Skin of body (tissue), 2 donors: ENCODE measurements around the gene TAF11. TPM values are rescaled to one million over a fixed set of nuclear protein-coding genes. Genes with fewer than 3 reads are reported as not detected.
"Not testable (repeated sequence)": the region's sequence is repeated elsewhere in the genome, so short reads cannot be mapped to it uniquely, and the experiment has no call there.

Experiments used
- DNase-seq: peaks from one replicate; lab custom pipeline; 2025; lab: John Stamatoyannopoulos, UW
- total RNA-seq: library from RNA; depleted of rRNA; stranded (reverse); fragments of >200 nt; gene quantifications from one replicate; pipeline ENCODE4 v1.2.3, GENCODE V29; 2014

The TAF11 gene, protein sequence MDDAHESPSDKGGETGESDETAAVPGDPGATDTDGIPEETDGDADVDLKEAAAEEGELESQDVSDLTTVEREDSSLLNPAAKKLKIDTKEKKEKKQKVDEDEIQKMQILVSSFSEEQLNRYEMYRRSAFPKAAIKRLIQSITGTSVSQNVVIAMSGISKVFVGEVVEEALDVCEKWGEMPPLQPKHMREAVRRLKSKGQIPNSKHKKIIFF
- total RNA-seq, result 22.2 TPM

DNA sequence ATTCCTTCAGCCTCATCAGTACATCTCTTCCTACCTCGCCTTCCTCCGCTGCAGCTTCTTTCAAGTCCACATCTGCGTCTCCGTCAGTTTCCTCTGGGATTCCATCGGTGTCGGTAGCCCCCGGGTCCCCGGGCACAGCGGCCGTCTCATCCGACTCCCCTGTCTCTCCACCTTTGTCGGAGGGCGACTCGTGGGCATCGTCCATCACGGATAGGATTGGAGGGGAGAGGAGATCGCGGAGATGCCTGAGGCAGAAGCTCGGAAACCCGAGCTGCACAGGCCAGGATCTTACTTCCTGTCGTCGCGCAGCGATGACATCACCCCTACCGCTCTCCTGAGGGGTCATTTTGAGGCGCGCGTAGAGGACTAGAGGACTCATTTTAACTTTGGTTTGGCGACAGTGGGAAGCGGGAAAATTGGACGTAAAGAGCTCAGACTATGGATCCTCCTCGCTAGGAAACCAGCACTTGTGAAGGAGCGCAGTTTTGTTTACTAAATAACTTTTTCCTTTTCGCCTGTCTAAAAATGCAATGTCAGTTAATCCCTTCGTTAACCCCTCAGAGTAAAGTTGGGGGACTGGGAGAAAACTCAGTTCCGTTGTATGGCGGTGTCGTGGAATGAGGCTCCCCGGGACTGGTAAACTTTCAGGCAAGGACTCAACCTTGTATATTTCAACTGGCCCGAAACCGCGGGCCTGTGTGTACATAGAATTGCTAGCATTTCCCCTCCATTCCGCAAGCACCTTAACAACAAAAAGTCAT lies at the start of gene TAF11:
Gene TAF11 (minus strand): TSS at position 290 of the 761 bp plus-strand sequence. CDS start 85 bp downstream, at position 205.
- DNase-seq, result peak; percentile 94

DNA sequence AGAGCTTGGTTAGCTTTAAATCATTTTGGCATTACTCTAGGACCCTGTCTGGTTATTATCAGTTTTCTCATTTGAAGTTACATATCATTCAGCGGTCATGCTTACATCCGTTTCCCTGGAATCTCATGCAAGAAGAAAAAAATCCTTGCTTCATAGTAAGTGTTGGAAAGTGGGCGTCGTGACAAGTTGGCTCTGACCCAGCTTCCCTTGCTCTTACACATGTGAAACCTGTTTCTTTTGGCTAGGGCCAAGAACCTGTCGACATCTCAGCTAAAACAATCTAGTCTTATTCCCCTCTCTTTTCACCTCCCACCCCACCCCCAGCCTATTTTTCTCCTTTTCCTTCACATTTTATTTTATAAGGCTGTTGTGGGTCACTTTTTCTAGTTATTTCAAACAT lies 46.7 kb upstream of the TAF11 start:
- DNase-seq, result peak; percentile 48

DNA sequence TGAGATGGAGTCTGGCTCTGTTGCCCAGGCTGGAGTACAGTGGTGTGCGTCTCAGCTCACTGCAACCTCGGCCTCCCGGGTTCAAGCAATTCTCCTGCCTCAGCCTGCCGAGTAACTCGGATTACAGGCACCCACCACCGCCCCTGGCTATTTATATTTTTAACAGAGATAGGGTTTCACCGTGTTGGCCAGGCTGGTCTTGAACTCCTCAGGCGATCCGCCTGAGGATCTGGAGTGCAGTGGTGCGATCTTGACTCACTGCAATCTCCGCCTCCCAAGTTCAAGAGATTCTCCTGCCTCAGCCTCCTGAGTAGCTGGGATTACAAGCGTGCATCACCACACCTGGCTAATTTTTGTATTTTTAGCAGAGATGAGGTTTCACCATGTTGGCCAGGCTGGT lies 44.4 kb upstream of the TAF11 start:
- not testable (repeated sequence) for DNase-seq

DNA sequence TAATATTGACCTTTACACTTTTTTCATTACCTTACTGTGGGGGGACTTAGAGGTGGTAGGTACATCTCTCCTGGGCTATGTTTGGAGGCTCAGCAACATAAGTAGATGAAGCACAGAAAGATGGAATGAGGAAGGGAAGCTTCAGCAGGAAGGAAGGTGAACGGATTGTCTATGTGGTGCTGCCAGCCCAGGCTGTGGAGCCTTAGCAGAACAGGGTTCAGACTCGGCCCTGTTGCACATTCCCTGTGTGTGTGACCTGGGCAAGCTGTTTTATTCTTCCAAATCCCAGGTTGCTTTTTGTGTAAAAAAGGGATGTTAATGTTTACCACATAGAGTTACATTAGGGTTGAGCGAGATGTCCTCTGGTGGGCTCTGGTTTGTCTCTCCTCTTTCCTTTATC lies 42.4 kb upstream of the TAF11 start:
- no peak for DNase-seq

DNA sequence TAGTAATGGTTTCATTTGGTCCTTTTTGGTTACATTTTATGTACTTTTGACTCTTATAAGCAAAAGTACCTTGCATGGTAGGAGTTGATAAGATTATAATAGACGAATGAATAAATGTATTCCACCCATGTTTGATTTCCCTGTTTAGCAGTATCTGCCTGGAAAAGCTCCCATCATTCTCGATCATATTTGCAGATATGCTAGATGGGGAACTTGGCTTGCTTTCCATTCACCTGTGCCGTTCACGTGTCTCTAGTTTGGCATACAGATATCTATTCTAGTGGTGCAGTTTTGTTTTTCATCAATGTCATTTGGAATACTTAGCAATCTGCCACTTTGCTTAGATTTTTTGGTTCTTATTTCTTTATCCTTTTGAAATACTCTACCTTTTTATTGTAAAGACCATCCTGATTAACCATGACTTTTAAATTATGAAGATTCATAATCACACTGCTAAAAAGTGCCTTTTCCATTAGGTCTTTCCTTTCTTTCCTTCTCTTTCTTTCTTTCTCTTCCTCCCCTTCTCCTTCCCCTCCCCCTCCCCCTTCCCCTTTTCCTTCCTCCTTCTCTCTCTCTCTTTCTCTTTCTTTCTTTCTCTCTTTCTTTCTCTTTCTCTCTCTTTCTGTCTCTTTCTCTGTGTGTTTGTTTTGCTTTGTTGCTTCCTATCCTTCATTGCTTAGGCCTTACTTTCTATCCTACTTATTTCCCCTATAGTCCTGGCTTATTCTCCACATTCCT lies 41.6 kb upstream of the TAF11 start:
- DNase-seq, result no peak

DNA sequence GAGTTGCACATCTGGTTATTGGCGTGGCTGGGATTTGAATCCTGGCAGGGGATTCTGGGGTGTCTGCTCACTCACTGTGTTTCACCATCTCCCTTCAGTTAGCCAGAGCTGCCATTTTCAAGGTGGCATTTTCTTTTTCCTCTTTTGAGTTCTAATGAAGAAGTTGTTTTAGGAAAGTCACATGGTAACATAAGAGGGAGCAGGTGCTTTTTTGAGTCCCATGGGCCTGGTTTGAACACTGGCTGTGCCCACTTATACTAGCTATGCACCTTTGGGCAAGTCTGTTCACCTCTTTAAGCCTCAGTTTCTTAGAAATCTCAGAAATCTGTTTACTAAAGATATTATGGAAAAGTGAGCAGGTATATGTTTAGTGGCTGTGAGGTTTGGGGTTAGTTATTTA lies 40.9 kb upstream of the TAF11 start:
- DNase-seq, result no peak

DNA sequence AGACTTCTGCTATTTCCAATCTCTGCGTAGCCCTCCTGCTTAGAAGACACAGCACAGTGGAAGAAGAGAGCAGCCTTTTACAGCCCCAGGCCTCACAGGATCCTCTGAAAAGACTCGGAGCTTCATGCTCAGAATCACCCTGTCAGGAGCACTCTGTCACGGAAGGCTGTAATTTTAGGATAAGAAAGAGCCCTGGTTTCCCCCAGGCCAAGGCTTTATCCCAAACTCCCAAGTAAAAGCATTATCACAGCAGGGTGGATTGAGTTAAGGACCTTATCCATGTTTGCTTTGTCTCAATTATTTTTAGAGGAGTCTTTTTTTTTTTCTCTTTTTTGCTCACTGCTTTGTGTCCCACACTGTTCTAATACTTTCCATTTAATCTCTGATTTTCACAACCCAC lies 40.4 kb upstream of the TAF11 start:
- DNase-seq, result no peak

DNA sequence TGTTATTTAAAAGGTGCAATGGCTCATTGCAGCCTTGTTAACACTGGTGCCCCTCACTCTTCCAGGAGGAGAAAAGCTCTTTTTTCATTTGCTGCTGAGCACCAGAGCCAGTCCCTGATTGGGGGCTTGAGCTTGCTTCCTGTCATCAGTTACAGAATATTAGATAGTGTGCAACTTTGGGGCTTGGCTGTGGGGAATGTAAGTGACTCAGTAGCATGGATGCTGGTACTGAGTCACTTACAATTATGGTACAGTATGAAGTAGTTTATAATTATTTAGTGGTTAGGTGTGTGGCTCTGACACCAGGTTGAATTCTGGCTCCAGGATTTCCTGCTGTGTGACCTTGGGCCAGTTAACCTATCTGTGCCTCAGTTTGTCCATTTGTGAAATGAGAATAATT lies 38.8 kb upstream of the TAF11 start:
- no peak for DNase-seq

DNA sequence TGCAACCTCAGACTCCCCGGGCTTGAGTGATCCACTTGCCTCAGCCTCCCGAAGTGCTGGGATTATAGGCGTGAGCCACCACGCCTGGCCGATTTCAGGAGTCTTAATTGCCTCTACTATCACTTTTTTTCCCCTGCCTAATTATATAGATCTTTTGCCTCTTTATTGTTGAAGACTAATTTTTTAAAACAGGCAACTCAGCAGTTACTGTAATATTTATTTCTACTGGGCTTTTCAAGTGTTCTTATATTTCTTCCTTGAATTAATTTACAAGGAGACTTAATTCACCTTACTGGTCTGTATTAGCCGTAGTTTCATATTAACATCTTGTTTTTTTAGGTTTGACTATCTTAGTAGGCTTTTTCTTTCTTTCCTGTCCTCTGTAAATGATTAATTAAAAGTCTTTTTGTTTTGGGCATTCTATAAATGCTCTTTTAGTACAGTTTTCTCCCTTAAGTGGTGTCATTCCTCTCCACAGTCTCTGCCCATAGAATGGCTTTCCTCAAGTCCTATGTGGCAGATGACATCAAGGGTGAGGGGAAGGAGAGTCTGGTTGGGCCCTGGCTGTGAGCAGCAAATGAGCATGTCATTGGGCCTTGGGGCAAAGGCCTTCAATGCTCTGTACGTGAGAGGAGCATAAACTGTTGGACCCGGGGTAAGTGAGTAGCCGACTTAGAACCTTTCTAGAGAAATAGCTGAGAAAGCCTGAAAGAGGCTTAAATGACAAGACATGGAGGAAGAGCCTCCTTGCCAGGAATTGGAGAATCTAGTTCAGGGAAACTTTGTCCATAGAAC lies 37.2 kb upstream of the TAF11 start:
- DNase-seq, result no peak

DNA sequence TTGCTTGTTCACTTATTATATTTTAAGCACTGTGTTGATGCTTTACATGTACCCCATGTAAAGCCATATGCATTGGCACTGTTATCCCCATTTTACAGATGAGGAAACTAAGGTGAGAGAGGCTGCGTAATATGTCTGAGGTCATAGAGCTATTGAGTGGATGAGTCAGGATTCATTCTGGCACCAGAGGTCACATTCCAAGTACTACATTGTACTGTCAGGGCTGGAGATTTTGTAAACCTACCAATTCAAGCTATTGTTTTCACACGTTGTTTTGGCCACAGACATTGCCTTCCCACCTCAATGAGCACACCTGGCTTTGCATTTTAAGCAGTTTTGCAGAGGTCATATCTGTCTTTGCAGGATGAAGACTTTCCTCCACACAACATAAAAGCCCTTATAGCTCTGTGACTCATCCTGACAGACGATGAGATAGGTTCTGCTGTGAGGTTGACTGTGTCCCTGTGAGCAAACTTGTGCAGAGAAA lies 34.4 kb upstream of the TAF11 start:
- DNase-seq, result no peak

DNA sequence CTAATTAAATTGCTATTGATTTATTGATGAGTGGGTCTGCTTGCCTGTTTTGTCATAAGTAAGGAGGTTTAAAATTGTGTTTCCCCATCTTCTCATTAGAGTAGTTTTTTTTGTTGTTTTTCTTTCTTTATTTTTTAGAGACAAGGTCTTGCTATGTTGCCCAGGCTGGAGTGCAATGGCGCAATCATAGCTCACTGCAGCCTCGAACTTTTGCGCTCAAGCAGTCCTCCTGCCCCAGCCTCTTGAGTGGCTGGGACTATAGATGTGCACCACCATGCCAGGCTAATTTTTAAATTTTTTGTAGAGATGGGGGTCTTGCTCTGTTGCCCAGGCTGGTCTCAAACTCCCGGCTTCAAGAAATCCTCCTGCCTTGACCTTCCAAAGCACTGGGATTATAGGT lies 32.3 kb upstream of the TAF11 start:
- no peak for DNase-seq

DNA sequence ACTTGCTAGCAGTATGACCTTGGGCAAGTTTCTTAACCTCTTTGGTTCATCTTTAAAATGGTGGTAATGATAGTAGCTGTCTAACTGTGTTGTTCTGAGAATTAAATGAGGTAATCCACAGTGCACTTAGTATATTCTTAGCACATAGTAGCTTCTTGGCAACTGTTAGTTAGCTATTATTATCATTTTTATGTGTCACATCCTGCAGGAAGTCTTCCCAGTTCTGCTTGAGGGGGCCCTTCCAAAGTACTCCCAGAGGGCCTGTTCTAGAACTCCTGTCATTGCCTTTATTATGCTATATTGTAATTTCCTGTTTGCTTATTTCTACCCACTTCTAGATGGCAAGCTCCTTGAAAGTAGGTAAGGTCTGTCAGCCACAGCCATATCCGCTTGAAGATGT lies 31.8 kb upstream of the TAF11 start:
- no peak for DNase-seq

DNA sequence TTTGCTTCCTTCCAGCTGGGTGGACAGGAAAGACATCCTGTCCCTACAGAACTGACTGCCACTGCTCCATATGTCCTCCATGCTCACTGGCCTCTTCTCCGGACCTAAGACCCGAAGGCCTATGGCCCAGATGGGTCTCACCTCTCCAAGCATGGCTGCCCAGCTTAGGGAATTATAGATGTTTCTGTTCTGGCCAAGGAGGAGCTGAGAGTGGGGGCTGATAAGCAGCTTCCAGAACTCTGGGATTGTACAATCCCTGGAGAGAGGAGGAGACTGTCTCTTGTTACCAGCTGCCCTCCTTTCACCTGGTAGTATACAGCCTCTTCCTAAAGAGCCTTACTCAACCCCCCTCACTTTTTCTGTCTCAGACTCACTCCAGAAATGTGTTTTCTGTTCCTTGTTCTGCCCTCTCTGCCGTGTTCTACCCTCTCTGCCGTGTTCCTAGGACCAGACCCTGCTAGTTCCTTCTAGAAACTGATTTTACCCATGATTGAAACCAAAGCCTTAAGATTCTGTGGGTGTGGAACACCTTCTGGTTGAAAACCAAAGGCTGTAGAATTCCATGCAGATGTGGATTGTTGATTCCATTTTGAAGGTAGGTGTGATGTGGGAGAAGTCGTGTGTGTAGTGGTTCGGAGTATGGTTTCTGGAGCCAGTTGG lies 29.9 kb upstream of the TAF11 start:
- DNase-seq, result no peak

DNA sequence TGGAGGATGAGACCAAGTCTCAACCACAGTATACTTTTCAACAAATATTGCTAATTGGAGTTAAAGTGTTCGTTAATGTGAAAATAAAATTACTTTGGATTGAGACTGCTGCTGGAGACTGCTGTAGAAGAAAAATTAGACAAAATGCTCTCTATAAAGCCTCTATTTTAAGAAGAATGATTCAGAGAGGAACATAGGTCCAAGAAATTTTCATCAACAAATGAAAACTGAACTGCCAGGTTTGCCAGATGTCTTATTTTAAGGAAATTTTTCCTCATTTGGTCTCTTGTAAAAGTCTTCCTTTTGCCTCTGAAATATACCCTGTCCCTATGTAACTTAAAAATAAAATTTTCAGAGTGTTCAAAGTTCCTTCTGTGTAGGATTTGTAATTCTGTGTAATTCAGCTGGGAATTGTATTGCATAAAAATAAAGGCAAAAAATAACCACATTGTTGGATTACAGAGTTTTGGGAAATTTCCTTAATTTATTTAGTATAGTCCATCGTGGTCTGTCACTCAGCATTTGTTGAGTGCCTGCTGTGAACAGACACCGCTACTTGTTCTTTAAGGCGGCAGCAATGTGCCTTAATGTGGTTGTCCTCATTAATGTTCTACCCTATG lies 28.6 kb upstream of the TAF11 start:
- no peak for DNase-seq

DNA sequence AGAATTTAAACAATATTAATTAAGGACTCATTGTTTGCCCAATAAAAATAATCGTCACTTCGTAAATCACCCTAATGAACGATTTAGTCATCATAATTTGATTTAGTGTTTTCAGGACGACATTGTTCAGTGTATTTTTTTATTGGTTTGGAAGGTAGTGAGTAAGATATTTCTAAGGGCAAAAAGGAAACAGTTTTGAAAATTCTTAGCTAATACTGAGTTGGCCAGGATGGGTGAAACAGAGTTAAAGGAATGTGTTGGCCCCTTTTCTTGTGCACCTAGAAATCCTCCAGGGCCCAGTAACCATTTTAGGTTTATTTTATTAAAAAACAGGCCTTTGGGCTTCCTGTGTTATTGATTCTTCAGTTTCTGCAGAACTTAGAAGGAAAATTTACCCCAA lies 26.5 kb upstream of the TAF11 start:
- no peak for DNase-seq

DNA sequence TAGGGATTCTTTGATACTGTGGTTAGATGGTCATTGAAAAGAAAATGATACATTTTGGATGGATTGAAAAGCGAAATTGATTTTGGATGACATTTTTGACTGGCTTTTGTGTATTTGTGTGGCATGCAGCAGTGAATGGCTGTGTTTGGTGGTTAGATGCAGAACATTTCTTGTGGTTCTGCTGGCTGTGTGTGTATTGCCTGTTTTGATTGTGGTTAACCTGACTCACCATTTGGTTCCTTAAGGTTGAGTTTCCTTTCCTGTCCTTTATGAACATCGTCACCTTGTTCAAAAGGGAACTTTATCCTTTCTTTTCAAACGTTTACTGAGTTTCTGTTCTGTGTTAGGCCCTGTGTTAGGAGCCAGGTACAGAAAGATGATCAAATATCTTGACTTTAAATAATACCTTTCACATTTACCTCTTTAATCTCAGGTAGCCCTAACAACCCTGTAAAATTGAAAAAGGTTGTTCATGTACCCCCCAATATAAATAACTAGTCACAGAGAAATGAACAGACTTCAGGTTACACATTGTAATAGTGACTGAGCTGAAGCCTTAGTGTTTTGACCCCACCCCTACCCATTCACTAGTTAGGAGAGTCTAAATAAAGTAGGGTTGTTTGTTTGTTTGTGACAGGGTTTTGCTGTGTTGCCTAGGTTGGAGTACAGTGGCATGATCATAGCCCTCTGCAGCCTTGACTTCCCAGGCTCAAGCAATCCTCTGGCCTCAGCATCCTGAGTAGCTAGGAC lies 25.0 kb upstream of the TAF11 start:
- no peak for DNase-seq

DNA sequence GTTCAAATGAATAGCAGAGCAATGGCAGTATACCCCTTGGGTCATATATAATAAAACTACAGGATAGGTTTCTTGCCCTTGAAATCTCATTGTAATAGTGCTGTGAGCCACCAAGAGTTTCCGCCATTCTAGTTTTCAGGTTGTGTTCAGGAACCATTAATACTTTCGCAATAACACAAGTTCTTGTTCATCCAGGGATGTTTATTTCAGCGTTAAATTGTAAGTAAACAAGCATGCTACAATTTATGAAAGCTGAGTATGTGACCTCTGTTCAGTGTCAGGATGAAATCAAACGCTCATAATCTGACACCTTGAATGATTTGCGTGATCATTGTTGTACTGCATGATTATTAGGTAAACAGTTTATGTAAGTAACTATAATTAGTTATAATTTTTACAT lies 24.0 kb upstream of the TAF11 start:
- DNase-seq, result no peak

DNA sequence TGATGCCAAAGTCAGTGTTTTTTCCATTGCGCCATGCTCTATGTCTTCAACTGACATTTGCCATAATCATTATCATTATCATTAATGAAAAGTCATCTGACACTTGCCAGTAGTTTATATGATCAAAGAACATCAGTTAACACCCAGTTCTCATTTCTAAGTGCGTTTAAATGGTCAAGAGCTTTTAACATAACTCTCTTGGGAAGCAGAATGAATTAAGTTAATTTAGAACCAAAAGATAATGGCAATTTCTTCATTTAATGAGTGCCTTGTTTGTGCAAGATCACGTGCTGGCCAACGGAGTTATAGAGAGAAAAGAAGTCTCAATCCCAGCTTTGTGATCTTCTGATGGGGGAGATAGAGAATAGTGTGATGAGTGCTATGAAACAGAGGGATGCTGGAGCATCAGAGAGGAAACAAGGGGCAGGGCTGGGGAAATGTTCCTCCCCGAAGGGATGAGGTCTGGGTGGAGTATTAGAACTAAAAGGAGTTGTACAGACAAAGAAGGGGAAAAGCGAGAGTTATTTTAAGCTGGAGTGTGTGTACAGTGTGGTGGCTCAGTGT lies 21.6 kb upstream of the TAF11 start:
- DNase-seq, result no peak

DNA sequence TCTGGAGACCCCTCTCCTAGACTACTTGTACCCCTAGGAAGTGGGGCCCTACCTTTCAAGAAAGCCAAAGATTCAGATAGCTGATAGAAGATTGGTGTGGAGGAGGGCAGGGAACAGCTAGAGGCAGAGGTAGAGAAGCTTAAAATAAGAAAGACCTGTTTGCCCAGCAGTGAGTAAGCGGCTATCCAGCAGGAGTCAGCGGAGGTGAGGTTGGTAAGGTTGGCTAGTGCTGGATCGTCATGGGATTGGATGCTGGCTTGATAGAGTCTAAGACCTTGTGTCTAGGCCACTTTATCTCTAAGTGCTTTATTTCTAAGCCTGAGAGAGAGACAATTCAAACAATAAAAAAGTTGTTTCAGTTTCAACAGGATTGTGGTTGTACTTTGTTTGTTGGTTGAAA lies 20.4 kb upstream of the TAF11 start:
- no peak for DNase-seq

DNA sequence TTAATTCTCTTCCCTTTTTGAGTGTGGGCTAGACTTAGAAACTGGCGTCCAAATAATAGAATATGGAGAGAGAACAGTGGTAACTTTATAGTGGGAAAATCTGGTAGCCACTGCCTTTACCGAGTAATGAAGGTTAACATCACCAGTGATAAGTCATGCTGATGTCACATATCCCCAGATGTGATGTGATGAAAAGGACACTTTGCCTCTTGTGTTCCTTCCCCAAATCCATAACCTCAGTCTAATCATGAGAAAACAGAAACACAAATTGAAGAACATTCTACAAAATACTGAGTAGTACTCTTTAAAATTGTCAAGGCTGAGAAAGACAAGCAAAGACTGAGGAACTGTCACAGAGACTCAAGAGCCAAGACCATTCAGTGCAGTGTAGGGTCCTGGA lies 19.0 kb upstream of the TAF11 start:
- no peak for DNase-seq
